Measurements from ENCODE around the gene OR2C3.

Gene OR2C3

GRCh38 chr1:247518613-247518891 is 17.7 kb downstream of the OR2C3 start:
- Histone ChIP-seq H3K4me3 (IDR thresholded peaks at IDR 0.05; ENCODE audit: insufficient read depth, low read depth, low read length) (no peak overlapping the region), H3K27ac (no peak overlapping the region), H3K27me3 (ENCODE audit: insufficient read depth, low read depth) (no peaks in the 10 kb centered on the region), H3K4me1 (ENCODE audit: low read depth, poor library complexity, severe bottlenecking) (no peaks in the 10 kb centered on the region), H2AFZ (ENCODE audit: low read depth) (no peak overlapping the region), H3K4me2 (no peak overlapping the region), H3K79me2 (ENCODE audit: insufficient read depth, low read depth) (no peaks in the 10 kb centered on the region), H3K9ac (no peak overlapping the region), H3K36me3 (ENCODE audit: insufficient read depth) (no peaks in the 10 kb centered on the region), H4K20me1 (ENCODE audit: insufficient read depth) (no peaks in the 10 kb centered on the region)
- no peak for TF ChIP-seq CTCF (conservative IDR thresholded peaks at IDR 0.05; ENCODE audit: low read depth, low read length)

- Histone ChIP-seq H3K9ac (no peak overlapping the region), H2AFZ (ENCODE audit: low read depth) (no peak overlapping the region), H3K4me3 (IDR thresholded peaks at IDR 0.05; ENCODE audit: insufficient read depth, low read depth, low read length) (no peak overlapping the region), H3K4me1 (ENCODE audit: low read depth, poor library complexity, severe bottlenecking) (no peaks in the 10 kb centered on the region), H3K27me3 (ENCODE audit: insufficient read depth, low read depth) (no peaks in the 10 kb centered on the region), H4K20me1 (ENCODE audit: insufficient read depth) (no peaks in the 10 kb centered on the region), H3K4me2 (no peak overlapping the region), H3K27ac (no peak overlapping the region), H3K79me2 (ENCODE audit: insufficient read depth, low read depth) (no peaks in the 10 kb centered on the region), H3K36me3 (ENCODE audit: insufficient read depth) (no peaks in the 10 kb centered on the region)
- TF ChIP-seq CTCF (conservative IDR thresholded peaks at IDR 0.05; ENCODE audit: low read depth, low read length): no peak
These were observed 18.2 kb downstream of the OR2C3 start for GRCh38 chr1:247517795-247518612.

DNA sequence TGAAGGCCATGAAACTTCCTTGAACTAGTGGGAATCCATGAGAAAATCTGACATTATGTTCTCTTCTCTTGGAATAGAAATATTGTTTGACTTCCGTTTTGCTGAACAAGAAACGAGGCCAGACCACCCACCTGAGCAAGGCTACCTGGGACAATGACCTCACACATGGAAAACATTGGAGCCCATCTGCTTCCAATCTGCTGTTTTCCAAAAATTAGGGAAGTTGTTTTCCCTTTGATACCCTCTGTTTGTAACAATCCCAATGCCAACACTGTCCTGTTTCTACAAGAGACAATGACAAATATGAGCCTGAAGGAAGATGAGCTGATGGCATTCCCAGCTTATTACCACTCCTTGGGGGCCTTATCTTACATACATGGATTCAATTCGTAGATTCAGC is 29.4 kb downstream of the OR2C3 start:
- TF ChIP-seq CTCF (conservative IDR thresholded peaks at IDR 0.05; ENCODE audit: low read depth, low read length): no peak
- Histone ChIP-seq H3K4me3 (IDR thresholded peaks at IDR 0.05; ENCODE audit: insufficient read depth, low read depth, low read length) (no peak overlapping the region), H4K20me1 (ENCODE audit: insufficient read depth) (no peaks in the 10 kb centered on the region), H3K36me3 (ENCODE audit: insufficient read depth) (no peaks in the 10 kb centered on the region), H3K79me2 (ENCODE audit: insufficient read depth, low read depth) (no peaks in the 10 kb centered on the region), H3K4me1 (ENCODE audit: low read depth, poor library complexity, severe bottlenecking) (no peaks in the 10 kb centered on the region), H3K9ac (no peak overlapping the region), H3K27me3 (ENCODE audit: insufficient read depth, low read depth) (no peaks in the 10 kb centered on the region), H3K27ac (no peak overlapping the region), H2AFZ (ENCODE audit: low read depth) (no peak overlapping the region), H3K4me2 (no peak overlapping the region)

- no peak overlapping the region for H3K27ac ChIP-seq
- H3K79me2 ChIP-seq (ENCODE audit: insufficient read depth, low read depth): no peaks in the 10 kb centered on the region
- H3K9ac ChIP-seq: no peak overlapping the region
- no peak for TF ChIP-seq CTCF (conservative IDR thresholded peaks at IDR 0.05; ENCODE audit: low read depth, low read length)
- no peaks in the 10 kb centered on the region for H3K4me1 ChIP-seq (ENCODE audit: low read depth, poor library complexity, severe bottlenecking)
- H2AFZ ChIP-seq (ENCODE audit: low read depth): no peak overlapping the region
- H3K4me3 ChIP-seq (IDR thresholded peaks at IDR 0.05; ENCODE audit: insufficient read depth, low read depth, low read length): no peak overlapping the region
- no peaks in the 10 kb centered on the region for H3K27me3 ChIP-seq (ENCODE audit: insufficient read depth, low read depth)
- H4K20me1 ChIP-seq (ENCODE audit: insufficient read depth): no peaks in the 10 kb centered on the region
- no peak overlapping the region for H3K4me2 ChIP-seq
- no peaks in the 10 kb centered on the region for H3K36me3 ChIP-seq (ENCODE audit: insufficient read depth)
These were observed 35.4 kb downstream of the OR2C3 start for GRCh38 chr1:247500865-247501264.

Data from KMS-11 (cell line).